ENCODE results near the gene MYH6.
A peak's percentile ranks its signal among the peaks of the same experiment; 100 is the strongest.

Gene MYH6

GRCh38 chr14:23372509-23372908 is 35.6 kb downstream of the MYH6 start, which contains the start of gene IL25:
Gene IL25, plus strand, starts transcription at chr14:23372809.
- H3K4me3 ChIP-seq (ENCODE audit: low read depth, low read length): no peak within 1 kb of the TSS
- TF ChIP-seq CTCF (IDR thresholded peaks at IDR 0.05; ENCODE audit: low read depth, low read length): no peak

- no peak for TF ChIP-seq CTCF (IDR thresholded peaks at IDR 0.05; ENCODE audit: low read depth, low read length)
- H3K4me3 ChIP-seq (ENCODE audit: low read depth, low read length): no peak overlapping the region
Measured at GRCh38 chr14:23371865-23372264, 36.2 kb downstream of the MYH6 start.

- TF ChIP-seq CTCF (IDR thresholded peaks at IDR 0.05; ENCODE audit: low read depth, low read length): no peak
- H3K4me3 ChIP-seq (ENCODE audit: low read depth, low read length): no peak overlapping the region
Measured at GRCh38 chr14:23370221-23370620, 37.9 kb downstream of the MYH6 start.

GRCh38 chr14:23366426-23366921 is 41.6 kb downstream of the MYH6 start:
- peak overlapping the region; percentile 61 for H3K4me3 ChIP-seq (ENCODE audit: low read depth, low read length)
- TF ChIP-seq CTCF (IDR thresholded peaks at IDR 0.05; ENCODE audit: low read depth, low read length): no peak

- peak overlapping the region; percentile 61 for H3K4me3 ChIP-seq (ENCODE audit: low read depth, low read length)
Measured at GRCh38 chr14:23365732-23366425, 42.2 kb downstream of the MYH6 start.

GRCh38 chr14:23365036-23365731 is 42.9 kb downstream of the MYH6 start, which contains the start of gene EFS:
Gene EFS, minus strand, starts transcription at chr14:23365172. Its CDS starts 147 bp downstream, at chr14:23365025.
- TF ChIP-seq CTCF (IDR thresholded peaks at IDR 0.05; ENCODE audit: low read depth, low read length): no peak
- H3K4me3 ChIP-seq (ENCODE audit: low read depth, low read length): peak within 1 kb of the TSS; percentile 61

More at GRCh38 chr14:23365732-23366425, 42.2 kb downstream of the MYH6 start:
- TF ChIP-seq CTCF (IDR thresholded peaks at IDR 0.05; ENCODE audit: low read depth, low read length): no peak

Data from WI38 (cell line).